Ishikawa (cell line): ENCODE data around the gene APLP1.

Experiments
- CEBPB ChIP-seq: IDR thresholded peaks from 2 replicates; pipeline ENCODE4 v1.6.1; 2012
- CREB1 ChIP-seq: IDR thresholded peaks from 2 replicates; pipeline ENCODE4 v1.6.1; 2012; ENCODE audit warnings: low read depth
- EGR1 ChIP-seq: IDR thresholded peaks from 2 replicates; pipeline ENCODE4 v1.6.1; 2012
- EP300 ChIP-seq: IDR thresholded peaks from 2 replicates; pipeline ENCODE4 v1.6.1; 2012; ENCODE audit warnings: borderline replicate concordance
- FOXM1 ChIP-seq: IDR thresholded peaks from 2 replicates; pipeline ENCODE4 v1.6.1; 2012; ENCODE audit warnings: low read depth, borderline replicate concordance
- MAX ChIP-seq: IDR thresholded peaks from 2 replicates; pipeline ENCODE4 v1.6.1; 2012
- NFIC ChIP-seq: IDR thresholded peaks from 2 replicates; pipeline ENCODE4 v1.6.1; 2012
- RAD21 ChIP-seq: IDR thresholded peaks from 2 replicates; pipeline ENCODE4 v1.6.1; 2012; ENCODE audit warnings: low read depth
- TAF1 ChIP-seq: IDR thresholded peaks from 2 replicates; pipeline ENCODE4 v1.6.1; 2012; ENCODE audit warnings: low read depth, mild to moderate bottlenecking
- TCF12 ChIP-seq: IDR thresholded peaks from 2 replicates; pipeline ENCODE4 v1.6.1; 2012; ENCODE audit warnings: low read depth
- TEAD4 ChIP-seq: IDR thresholded peaks from 2 replicates; pipeline ENCODE4 v1.6.1; 2012
- YY1 ChIP-seq: IDR thresholded peaks from 2 replicates; pipeline ENCODE4 v1.6.1; 2012; ENCODE audit warnings: low read depth
- ZBTB7A ChIP-seq: IDR thresholded peaks from 2 replicates; pipeline ENCODE4 v1.6.1; 2012; ENCODE audit warnings: low read depth
- TF ChIP-seq, protein P1 (sequence below): IDR thresholded peaks from 2 replicates; pipeline ENCODE4 v1.6.1; 2012
- TF ChIP-seq, protein P2 (sequence below): IDR thresholded peaks from 2 replicates; pipeline ENCODE4 v1.6.1; 2012; ENCODE audit warnings: low read depth, mild to moderate bottlenecking

The APLP1 gene

DNA sequence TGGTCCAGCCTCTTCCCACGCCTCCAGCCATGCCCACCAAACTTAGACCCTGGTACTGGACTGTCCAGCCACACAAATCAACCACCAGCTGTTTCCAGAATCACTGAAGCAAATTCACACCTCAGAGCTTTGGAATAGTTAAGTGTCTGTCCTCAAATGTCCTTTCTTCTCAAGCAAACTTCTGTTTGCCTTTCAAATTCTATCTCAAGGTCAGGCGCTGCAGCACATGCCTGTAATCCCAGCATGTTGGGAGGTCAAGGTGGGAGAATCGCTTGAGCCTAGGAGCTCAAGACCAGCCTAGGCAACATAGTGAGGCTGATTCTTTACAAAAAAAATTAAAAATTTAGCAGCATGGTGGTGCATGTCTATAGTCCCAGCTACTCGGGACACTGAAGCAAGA, 36.3 kb upstream of the APLP1 start:
- TF ChIP-seq RAD21 = no peak
- TF ChIP-seq YY1 = no peak
- TF ChIP-seq MAX = no peak
- no peak for TF ChIP-seq FOXM1
- no peak for TF ChIP-seq TEAD4
- no peak for TF ChIP-seq CREB1
- TF ChIP-seq EGR1 = no peak
- TF ChIP-seq CEBPB = no peak
- TF ChIP-seq TCF12 = no peak
- TF ChIP-seq, protein P1, sequence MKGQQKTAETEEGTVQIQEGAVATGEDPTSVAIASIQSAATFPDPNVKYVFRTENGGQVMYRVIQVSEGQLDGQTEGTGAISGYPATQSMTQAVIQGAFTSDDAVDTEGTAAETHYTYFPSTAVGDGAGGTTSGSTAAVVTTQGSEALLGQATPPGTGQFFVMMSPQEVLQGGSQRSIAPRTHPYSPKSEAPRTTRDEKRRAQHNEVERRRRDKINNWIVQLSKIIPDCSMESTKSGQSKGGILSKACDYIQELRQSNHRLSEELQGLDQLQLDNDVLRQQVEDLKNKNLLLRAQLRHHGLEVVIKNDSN = no peak
- no peak for TF ChIP-seq NFIC
- TF ChIP-seq, protein P2, sequence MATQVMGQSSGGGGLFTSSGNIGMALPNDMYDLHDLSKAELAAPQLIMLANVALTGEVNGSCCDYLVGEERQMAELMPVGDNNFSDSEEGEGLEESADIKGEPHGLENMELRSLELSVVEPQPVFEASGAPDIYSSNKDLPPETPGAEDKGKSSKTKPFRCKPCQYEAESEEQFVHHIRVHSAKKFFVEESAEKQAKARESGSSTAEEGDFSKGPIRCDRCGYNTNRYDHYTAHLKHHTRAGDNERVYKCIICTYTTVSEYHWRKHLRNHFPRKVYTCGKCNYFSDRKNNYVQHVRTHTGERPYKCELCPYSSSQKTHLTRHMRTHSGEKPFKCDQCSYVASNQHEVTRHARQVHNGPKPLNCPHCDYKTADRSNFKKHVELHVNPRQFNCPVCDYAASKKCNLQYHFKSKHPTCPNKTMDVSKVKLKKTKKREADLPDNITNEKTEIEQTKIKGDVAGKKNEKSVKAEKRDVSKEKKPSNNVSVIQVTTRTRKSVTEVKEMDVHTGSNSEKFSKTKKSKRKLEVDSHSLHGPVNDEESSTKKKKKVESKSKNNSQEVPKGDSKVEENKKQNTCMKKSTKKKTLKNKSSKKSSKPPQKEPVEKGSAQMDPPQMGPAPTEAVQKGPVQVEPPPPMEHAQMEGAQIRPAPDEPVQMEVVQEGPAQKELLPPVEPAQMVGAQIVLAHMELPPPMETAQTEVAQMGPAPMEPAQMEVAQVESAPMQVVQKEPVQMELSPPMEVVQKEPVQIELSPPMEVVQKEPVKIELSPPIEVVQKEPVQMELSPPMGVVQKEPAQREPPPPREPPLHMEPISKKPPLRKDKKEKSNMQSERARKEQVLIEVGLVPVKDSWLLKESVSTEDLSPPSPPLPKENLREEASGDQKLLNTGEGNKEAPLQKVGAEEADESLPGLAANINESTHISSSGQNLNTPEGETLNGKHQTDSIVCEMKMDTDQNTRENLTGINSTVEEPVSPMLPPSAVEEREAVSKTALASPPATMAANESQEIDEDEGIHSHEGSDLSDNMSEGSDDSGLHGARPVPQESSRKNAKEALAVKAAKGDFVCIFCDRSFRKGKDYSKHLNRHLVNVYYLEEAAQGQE = no peak
- no peak for TF ChIP-seq ZBTB7A
- TF ChIP-seq EP300 = no peak

DNA sequence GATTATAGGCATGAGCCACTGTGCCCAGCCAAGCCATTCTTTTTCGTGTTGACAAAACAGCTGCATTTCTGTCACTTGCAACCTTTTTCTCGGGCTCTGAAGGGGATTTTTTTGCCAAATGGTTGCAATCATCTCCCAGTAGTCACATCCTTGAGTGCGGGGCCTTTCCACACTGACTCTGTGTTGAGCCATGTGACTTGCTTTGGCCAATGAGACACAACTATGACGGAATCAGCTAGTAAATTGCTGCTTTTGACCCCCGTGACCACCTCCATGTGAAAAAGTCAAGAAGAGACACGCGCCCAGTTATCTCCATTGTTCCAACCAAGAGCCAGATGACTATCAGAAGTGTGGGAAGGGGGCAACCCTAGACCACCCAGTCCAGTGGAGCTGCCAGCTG, 34.4 kb upstream of the APLP1 start:
- TF ChIP-seq TCF12 (no peak), RAD21 (no peak), CREB1 (no peak), TEAD4 (no peak), TAF1 (no peak), MAX (no peak), EP300 (no peak), NFIC (no peak), FOXM1 (no peak), ZBTB7A (no peak), YY1 (no peak), EGR1 (no peak)
- TF ChIP-seq, protein P2 = no peak
- TF ChIP-seq, protein P1 = no peak

DNA sequence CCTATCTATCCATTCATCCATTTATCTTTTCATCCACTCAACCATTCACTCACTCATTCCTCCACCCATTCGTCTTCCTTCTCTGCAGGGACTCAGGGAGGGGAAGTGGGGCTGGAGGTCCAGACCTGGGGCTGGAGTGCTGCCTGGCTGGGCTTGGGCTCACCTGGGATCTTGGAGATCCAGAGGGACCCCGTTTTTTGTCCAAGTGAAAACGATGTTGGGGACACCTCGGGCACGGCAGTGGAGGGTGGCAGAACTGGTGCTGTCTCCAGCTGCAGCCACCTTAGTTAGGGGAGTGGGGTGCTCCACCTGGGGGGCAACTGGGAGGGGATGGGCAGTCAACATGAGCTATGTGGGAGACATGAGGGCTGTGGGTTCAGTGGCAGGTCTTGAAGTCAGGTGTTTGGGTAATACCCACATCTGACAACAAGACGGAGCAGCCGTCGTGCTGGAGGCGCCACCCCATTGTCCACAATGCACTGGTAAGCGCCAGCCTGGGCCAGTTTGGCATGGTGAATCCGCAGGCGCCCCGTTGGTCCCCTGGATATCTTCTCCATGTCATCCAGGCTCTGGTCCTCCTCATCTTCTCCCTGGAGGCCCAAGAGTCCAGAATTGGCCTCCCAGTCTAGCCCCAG, 26.3 kb upstream of the APLP1 start:
- TF ChIP-seq CREB1 (no peak), NFIC (no peak), YY1 (no peak), RAD21 (no peak), CEBPB (no peak), TAF1 (no peak), MAX (no peak), EGR1 (no peak), ZBTB7A (no peak), TCF12 (no peak), EP300 (no peak), TEAD4 (no peak), FOXM1 (no peak)
- TF ChIP-seq, protein P1 = no peak
- TF ChIP-seq, protein P2 = no peak
